T-helper 2 cell treated with Interferon-gamma antibody and Interleukin-4, amounts not matched to agents 100 ng/mL and 5 ng/mL, for 36 hours (primary cell): ENCODE results near the gene GLG1. TPM values are rescaled to one million over a fixed set of nuclear protein-coding genes. Genes with fewer than 3 reads are reported as not detected.
"Not testable (repeated sequence)": the region's sequence is repeated elsewhere in the genome, so short reads cannot be mapped to it uniquely, and the experiment has no call there.

Experiments used
- intact Hi-C: fragments of 100-400 bp; cut with micrococcal nuclease; formaldehyde crosslinking; loops from one replicate; pipeline ENCODE4 v1.15.1; 2023
- total RNA-seq: library from RNA; stranded (reverse); gene quantifications from 2 replicates; pipeline ENCODE4 v1.2.3, GENCODE V29; 2022

Gene GLG1
- total RNA-seq, 1 donor from 2014 or later: 93.7 TPM

GRCh38 chr16:74577882-74578366 is 29.0 kb downstream of the GLG1 start:
- intact Hi-C loops: no loop called here

GRCh38 chr16:74575807-74576643 is 30.9 kb downstream of the GLG1 start:
- intact Hi-C loops: no loop called here

- intact Hi-C loops: no loop called here
These were observed 31.6 kb downstream of the GLG1 start for GRCh38 chr16:74575175-74575806.

- intact Hi-C loops: no loop called here
These were observed 32.8 kb downstream of the GLG1 start for GRCh38 chr16:74574146-74574545.

GRCh38 chr16:74573622-74574021 is 33.3 kb downstream of the GLG1 start:
- intact Hi-C loops: no loop called here

GRCh38 chr16:74570412-74571301 is 36.3 kb downstream of the GLG1 start:
- intact Hi-C loops: no loop called here

GRCh38 chr16:74568961-74569631 is 37.8 kb downstream of the GLG1 start:
- intact Hi-C loops: no loop called here

GRCh38 chr16:74567901-74568300 is 39.0 kb downstream of the GLG1 start:
- intact Hi-C loops: no loop called here

- intact Hi-C loops: no loop called here
These were observed 41.5 kb downstream of the GLG1 start for GRCh38 chr16:74565378-74565777.

- intact Hi-C loops: loop anchor here (5.0 kb wide), 1 partner anchor 38 kb away; no protein-coding TSS in a partner anchor
These were observed 42.4 kb downstream of the GLG1 start for GRCh38 chr16:74564451-74564984.

- intact Hi-C loops: loop anchor here (5.0 kb wide), 1 partner anchor 38 kb away; no protein-coding TSS in a partner anchor
These were observed 43.1 kb downstream of the GLG1 start for GRCh38 chr16:74563828-74564263.

GRCh38 chr16:74562117-74562516 is 44.8 kb downstream of the GLG1 start:
- intact Hi-C loops: loop anchor here (5.0 kb wide), 1 partner anchor 40 kb away; no protein-coding TSS in a partner anchor

- intact Hi-C loops: loop anchor here (5.0 kb wide), 1 partner anchor 41 kb away; no protein-coding TSS in a partner anchor
These were observed 45.3 kb downstream of the GLG1 start for GRCh38 chr16:74561626-74562025.

GRCh38 chr16:74560912-74561311 is 46.0 kb downstream of the GLG1 start:
- intact Hi-C loops: loop anchor here (5.0 kb wide), 1 partner anchor 41 kb away; no protein-coding TSS in a partner anchor

GRCh38 chr16:74558873-74559272 is 48.0 kb downstream of the GLG1 start:
- intact Hi-C loops: no loop called here

GRCh38 chr16:74557275-74557674 is 49.6 kb downstream of the GLG1 start:
- intact Hi-C loops: no loop called here

- intact Hi-C loops: no loop called here
These were observed 50.5 kb downstream of the GLG1 start for GRCh38 chr16:74556375-74556922.

- intact Hi-C loops: not testable (repeated sequence)
These were observed 54.6 kb downstream of the GLG1 start for GRCh38 chr16:74552357-74552756.

- intact Hi-C loops: not testable (repeated sequence)
These were observed 56.5 kb downstream of the GLG1 start for GRCh38 chr16:74550227-74551019.
